Type B pancreatic cell (in vitro differentiated cells): ENCODE results near the gene MED25. TPM values are rescaled to one million over a fixed set of nuclear protein-coding genes. Genes with fewer than 3 reads are reported as not detected.

ENCODE experiments used
- DNase-seq: peaks from one replicate; pipeline ENCODE4 v3.0.0; 2021; ENCODE audit warnings: mixed read lengths; ENCODE audit not compliant: unreplicated experiment; ENCODE audit errors: extremely low spot score
- H3K27ac Mint-ChIP-seq: 2 replicates; pipeline ENCODE4 v1.8.0; 2021; ENCODE audit warnings: mild to moderate bottlenecking, mixed read lengths
- H3K27me3 Mint-ChIP-seq: 2 replicates; pipeline ENCODE4 v1.8.0; 2021; ENCODE audit warnings: mixed read lengths
- H3K36me3 Mint-ChIP-seq: 2 replicates; pipeline ENCODE4 v1.8.0; 2021; ENCODE audit warnings: mixed read lengths
- H3K4me1 Mint-ChIP-seq: one replicate; pipeline ENCODE4 v1.8.0; 2021; ENCODE audit warnings: mixed read lengths; ENCODE audit not compliant: unreplicated experiment
- H3K4me3 Mint-ChIP-seq: 2 replicates; pipeline ENCODE4 v1.8.0; 2021; ENCODE audit warnings: mild to moderate bottlenecking, mixed read lengths
- H3K9me3 Mint-ChIP-seq: 2 replicates; pipeline ENCODE4 v1.8.0; 2021; ENCODE audit warnings: mixed read lengths
- CTCF ChIP-seq: fragments of 200-600 bp; sonication (generic); conservative IDR thresholded peaks from 2 replicates; pipeline ENCODE4 v1.5.0; 2021; ENCODE audit warnings: antibody characterized with exemption, mild to moderate bottlenecking
- total RNA-seq: library from RNA; stranded (reverse); gene quantifications from 2 replicates; pipeline ENCODE4 v1.2.1, GENCODE V29; 2021; ENCODE audit warnings: low replicate concordance

The MED25 gene
- total RNA-seq, 1 donor from 2014 or later: 88.9 TPM

DNA sequence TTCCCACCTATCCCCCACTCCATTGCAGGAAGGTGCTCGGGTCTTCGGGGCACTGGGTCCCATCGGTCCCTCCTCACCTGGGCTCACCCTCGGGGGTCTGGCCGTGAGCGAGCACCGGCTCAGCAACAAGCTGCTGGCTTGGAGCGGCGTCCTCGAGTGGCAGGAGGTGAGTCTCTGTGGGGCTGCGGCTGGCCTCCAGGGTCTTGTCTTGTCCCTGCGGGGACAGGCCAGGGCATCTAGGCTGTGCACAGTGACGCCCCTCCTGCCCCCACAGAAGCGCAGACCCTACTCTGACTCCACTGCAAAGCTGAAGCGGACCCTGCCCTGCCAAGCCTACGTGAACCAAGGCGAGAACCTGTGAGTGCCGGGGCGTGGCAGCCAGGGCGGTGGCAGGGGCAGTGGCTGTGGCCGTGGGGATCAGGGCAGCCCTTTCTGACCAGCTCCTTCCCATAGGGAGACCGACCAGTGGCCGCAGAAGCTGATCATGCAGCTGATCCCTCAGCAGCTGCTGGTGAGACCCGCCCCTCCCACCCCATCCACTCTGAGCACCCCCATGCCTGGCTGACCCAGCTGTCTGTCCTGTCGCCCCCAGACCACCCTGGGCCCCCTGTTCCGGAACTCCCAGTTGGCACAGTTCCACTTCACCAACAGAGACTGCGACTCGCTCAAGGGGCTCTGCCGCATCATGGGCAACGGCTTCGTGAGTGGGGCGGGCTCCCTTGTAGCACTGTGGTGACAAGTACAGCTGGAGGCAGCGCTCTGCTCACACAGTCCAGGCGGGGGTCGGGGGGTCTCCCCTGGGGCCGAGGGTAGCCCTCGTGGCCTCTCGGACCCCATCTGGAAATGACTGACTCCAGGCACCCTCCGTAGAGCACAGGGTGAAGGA is 36.5 kb downstream of the MED25 start:
- peaks cover 19% of the 10 kb centered on the region for H3K36me3 Mint-ChIP-seq
- H3K27me3 Mint-ChIP-seq: no peaks in the 10 kb centered on the region
- H3K4me3 Mint-ChIP-seq: no peak overlapping the region
- H3K27ac Mint-ChIP-seq: no peak overlapping the region
- peaks cover 18% of the 10 kb centered on the region for H3K4me1 Mint-ChIP-seq
- TF ChIP-seq CTCF: no peak
- no peak for DNase-seq
- H3K9me3 Mint-ChIP-seq: no peaks in the 10 kb centered on the region

- Mint-ChIP-seq H3K27me3 (no peaks in the 10 kb centered on the region), H3K9me3 (no peaks in the 10 kb centered on the region), H3K4me3 (no peak overlapping the region), H3K27ac (peak overlapping the region; percentile 63), H3K4me1 (peaks cover 14% of the 10 kb centered on the region), H3K36me3 (peaks cover 12% of the 10 kb centered on the region)
- DNase-seq: no peak
- no peak for TF ChIP-seq CTCF
These were observed 37.2 kb downstream of the MED25 start for GRCh38 chr19:49855277-49855675.

DNA sequence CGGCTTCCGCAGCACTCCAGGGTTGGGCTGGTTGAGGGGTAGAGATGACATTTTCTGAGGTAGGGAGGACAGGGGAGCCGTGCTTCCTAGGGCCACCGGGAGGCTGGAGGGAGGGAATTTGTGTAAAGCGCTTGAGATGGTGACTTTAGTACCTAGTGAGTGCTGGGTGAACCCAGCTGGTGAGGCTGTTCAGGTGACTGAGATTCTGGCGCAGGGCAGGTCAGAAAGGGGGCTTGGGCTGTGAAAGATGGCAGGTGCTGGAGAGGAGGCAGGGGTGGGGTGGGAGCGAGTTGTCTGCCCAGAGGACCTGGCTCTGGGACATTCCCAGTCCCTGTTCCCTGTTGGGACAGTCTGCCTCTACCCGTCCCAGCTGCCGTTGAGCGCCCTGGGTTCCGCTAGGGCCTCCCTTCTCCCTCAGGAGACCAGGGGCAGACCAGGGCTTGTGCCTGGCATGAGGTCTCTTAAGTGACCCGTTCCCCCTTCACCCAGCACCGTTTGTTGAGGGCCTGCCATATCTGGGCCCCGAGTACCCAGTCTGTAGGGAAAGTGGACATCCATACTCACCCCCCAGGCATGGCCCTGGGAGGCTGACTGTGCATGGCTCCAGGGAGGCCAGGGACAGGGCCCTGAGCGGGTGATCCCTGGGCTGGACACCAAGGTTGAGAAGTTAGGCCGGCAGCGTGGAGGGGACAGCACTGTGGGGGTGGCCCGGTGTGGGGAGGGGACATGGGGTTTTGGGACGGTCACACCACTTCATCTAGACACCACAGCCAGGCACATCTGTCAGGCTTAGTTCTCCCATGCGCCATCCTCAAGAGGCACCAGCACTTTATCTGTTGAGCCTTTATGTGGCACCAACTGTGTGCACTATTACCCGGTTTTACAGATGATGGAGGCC is 37.8 kb downstream of the MED25 start:
- H3K36me3 Mint-ChIP-seq: peaks cover 12% of the 10 kb centered on the region
- no peaks in the 10 kb centered on the region for H3K27me3 Mint-ChIP-seq
- H3K4me3 Mint-ChIP-seq: peak overlapping the region; percentile 49
- no peak for TF ChIP-seq CTCF
- H3K27ac Mint-ChIP-seq: peak overlapping the region; percentile 63
- DNase-seq: no peak
- H3K9me3 Mint-ChIP-seq: no peaks in the 10 kb centered on the region
- H3K4me1 Mint-ChIP-seq: peaks cover 15% of the 10 kb centered on the region

DNA sequence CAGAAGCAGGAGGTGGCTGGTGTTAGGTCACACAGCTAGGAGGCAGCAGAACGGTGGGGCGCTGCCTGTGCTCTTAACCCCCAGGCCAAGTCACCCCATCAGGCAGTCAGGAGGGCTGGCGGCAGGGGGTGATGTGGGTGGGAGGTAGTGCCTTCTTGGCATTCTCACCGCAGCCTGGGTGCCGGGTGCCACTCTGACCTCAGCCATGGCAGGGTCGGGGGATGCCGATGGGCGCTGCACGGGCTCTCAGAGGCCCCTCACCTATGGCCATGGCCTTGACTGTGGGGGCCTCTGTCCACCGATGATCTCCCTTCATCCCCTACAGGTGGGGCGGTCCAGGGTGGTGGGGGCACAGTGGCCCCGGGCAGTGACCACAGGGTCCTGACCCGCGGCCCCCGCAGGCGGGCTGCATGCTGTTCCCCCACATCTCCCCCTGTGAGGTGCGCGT is 38.5 kb downstream of the MED25 start:
- no peak for DNase-seq
- Mint-ChIP-seq H3K36me3 (peaks cover 12% of the 10 kb centered on the region), H3K27ac (no peak overlapping the region), H3K4me1 (peaks cover 19% of the 10 kb centered on the region), H3K9me3 (no peaks in the 10 kb centered on the region), H3K4me3 (no peak overlapping the region), H3K27me3 (no peaks in the 10 kb centered on the region)
- no peak for TF ChIP-seq CTCF

- H3K27ac Mint-ChIP-seq: no peak overlapping the region
- peaks cover 18% of the 10 kb centered on the region for H3K4me1 Mint-ChIP-seq
- no peak overlapping the region for H3K4me3 Mint-ChIP-seq
- H3K36me3 Mint-ChIP-seq: peaks cover 10% of the 10 kb centered on the region
- no peak for TF ChIP-seq CTCF
- no peak for DNase-seq
- no peaks in the 10 kb centered on the region for H3K27me3 Mint-ChIP-seq
- H3K9me3 Mint-ChIP-seq: no peaks in the 10 kb centered on the region
These were observed 39.2 kb downstream of the MED25 start for GRCh38 chr19:49857061-49857837.
